Lower leg skin (tissue), 3 donors: ENCODE results near the gene TTC7B.

Experiments
- POLR2A ChIP-seq, 2 donors: fragments of 450-650 bp; IDR thresholded peaks; one replicate each; pipeline ENCODE4 v1.6.1; 2016 to 2017; ENCODE audit warnings: antibody characterized with exemption in 2 of 2, mild to moderate bottlenecking in 1 of 2, moderate library complexity in 1 of 2
- TF ChIP-seq, protein P1 (sequence below), 3 donors: fragments of 450-650 bp; IDR thresholded peaks; one replicate each; pipeline ENCODE4 v1.5.1; 2016; ENCODE audit warnings: antibody characterized with exemption in 3 of 3, mild to moderate bottlenecking in 3 of 3, moderate library complexity in 2 of 3

DNA sequence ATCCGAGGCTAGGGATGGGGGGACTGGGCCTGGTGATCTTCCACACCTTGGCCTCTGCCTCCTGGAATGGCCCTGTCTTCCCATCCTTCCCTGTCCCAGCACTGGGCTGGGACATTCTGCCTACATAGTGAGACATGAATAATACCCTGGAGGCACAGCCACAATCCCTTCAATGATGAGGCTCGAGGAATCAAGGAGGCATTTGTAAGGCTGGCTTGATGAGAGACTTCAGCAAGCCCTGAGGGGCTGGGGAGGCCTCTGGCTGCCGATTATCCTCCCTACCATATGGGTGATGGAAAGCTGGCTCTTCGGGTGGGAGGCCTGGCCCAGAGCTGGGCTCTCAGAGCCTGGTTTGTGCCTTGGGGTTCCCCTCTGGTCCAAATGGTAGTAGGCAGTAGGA is 326.9 kb downstream of the TTC7B start:
- TF ChIP-seq, protein P1, sequence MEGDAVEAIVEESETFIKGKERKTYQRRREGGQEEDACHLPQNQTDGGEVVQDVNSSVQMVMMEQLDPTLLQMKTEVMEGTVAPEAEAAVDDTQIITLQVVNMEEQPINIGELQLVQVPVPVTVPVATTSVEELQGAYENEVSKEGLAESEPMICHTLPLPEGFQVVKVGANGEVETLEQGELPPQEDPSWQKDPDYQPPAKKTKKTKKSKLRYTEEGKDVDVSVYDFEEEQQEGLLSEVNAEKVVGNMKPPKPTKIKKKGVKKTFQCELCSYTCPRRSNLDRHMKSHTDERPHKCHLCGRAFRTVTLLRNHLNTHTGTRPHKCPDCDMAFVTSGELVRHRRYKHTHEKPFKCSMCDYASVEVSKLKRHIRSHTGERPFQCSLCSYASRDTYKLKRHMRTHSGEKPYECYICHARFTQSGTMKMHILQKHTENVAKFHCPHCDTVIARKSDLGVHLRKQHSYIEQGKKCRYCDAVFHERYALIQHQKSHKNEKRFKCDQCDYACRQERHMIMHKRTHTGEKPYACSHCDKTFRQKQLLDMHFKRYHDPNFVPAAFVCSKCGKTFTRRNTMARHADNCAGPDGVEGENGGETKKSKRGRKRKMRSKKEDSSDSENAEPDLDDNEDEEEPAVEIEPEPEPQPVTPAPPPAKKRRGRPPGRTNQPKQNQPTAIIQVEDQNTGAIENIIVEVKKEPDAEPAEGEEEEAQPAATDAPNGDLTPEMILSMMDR (IDR thresholded peaks at IDR 0.05) = no peak
- TF ChIP-seq POLR2A (IDR thresholded peaks at IDR 0.05) = no peak
